IPS-15b (cell line): Measurements from ENCODE around the gene COMMD9.

Experiments
- H3K27me3 ChIP-seq: one replicate; pipeline ENCODE4 v1.6.1; 2013; ENCODE audit warnings: low read length; ENCODE audit not compliant: control insufficient read depth, insufficient read depth
- H3K36me3 ChIP-seq: one replicate; pipeline ENCODE4 v1.6.1; 2013; ENCODE audit warnings: low read length; ENCODE audit not compliant: control insufficient read depth, insufficient read depth
- H3K4me1 ChIP-seq: one replicate; pipeline ENCODE4 v1.6.1; 2013; ENCODE audit warnings: mild to moderate bottlenecking, low read length; ENCODE audit not compliant: control insufficient read depth, insufficient read depth
- H3K4me3 ChIP-seq: one replicate; pipeline ENCODE4 v1.5.1; 2013; ENCODE audit warnings: low read depth, low read length
- H3K9ac ChIP-seq: one replicate; pipeline ENCODE4 v1.6.1; 2013; ENCODE audit warnings: low read depth, mild to moderate bottlenecking, low read length
- H3K9me3 ChIP-seq: one replicate; pipeline ENCODE4 v1.6.1; 2013; ENCODE audit warnings: mild to moderate bottlenecking, low read length; ENCODE audit not compliant: control insufficient read depth, insufficient read depth

COMMD9 gene

GRCh38 chr11:36266767-36267166, 22.5 kb downstream of the COMMD9 start:
- H3K9me3 ChIP-seq: no peaks in the 10 kb centered on the region
- H3K27me3 ChIP-seq: peaks cover 3% of the 10 kb centered on the region
- H3K4me3 ChIP-seq: no peak overlapping the region
- H3K4me1 ChIP-seq: no peaks in the 10 kb centered on the region
- no peak overlapping the region for H3K9ac ChIP-seq
- H3K36me3 ChIP-seq: no peaks in the 10 kb centered on the region

GRCh38 chr11:36265793-36266628, 23.2 kb downstream of the COMMD9 start:
- Histone ChIP-seq H3K9ac (no peak overlapping the region), H3K9me3 (no peaks in the 10 kb centered on the region), H3K27me3 (peaks cover 5% of the 10 kb centered on the region), H3K4me1 (no peaks in the 10 kb centered on the region), H3K36me3 (no peaks in the 10 kb centered on the region), H3K4me3 (no peak overlapping the region)

GRCh38 chr11:36264973-36265344, 24.3 kb downstream of the COMMD9 start:
- Histone ChIP-seq H3K9ac (no peak overlapping the region), H3K27me3 (peaks cover 5% of the 10 kb centered on the region), H3K36me3 (no peaks in the 10 kb centered on the region), H3K4me1 (no peaks in the 10 kb centered on the region), H3K9me3 (no peaks in the 10 kb centered on the region), H3K4me3 (no peak overlapping the region)

GRCh38 chr11:36264011-36264972, 24.9 kb downstream of the COMMD9 start:
- Histone ChIP-seq H3K9me3 (no peaks in the 10 kb centered on the region), H3K4me1 (no peaks in the 10 kb centered on the region)

GRCh38 chr11:36261094-36261493, 28.1 kb downstream of the COMMD9 start:
- Histone ChIP-seq H3K4me3 (no peak overlapping the region), H3K36me3 (no peaks in the 10 kb centered on the region), H3K4me1 (no peaks in the 10 kb centered on the region), H3K9me3 (no peaks in the 10 kb centered on the region), H3K9ac (no peak overlapping the region), H3K27me3 (peaks cover 13% of the 10 kb centered on the region)

More at GRCh38 chr11:36264011-36264972, 24.9 kb downstream of the COMMD9 start:
- peaks cover 6% of the 10 kb centered on the region for H3K27me3 ChIP-seq
- H3K4me3 ChIP-seq: no peak overlapping the region
- H3K9ac ChIP-seq: no peak overlapping the region
- H3K36me3 ChIP-seq: no peaks in the 10 kb centered on the region

- H3K4me1 ChIP-seq: no peaks in the 10 kb centered on the region
- no peaks in the 10 kb centered on the region for H3K36me3 ChIP-seq
- no peak overlapping the region for H3K4me3 ChIP-seq
- no peak overlapping the region for H3K9ac ChIP-seq
- peaks cover 13% of the 10 kb centered on the region for H3K27me3 ChIP-seq
- H3K9me3 ChIP-seq: no peaks in the 10 kb centered on the region
Measured at GRCh38 chr11:36258730-36259360, 30.4 kb downstream of the COMMD9 start.

- Histone ChIP-seq H3K4me1 (no peaks in the 10 kb centered on the region), H3K9ac (no peak overlapping the region), H3K9me3 (no peaks in the 10 kb centered on the region), H3K27me3 (peaks cover 13% of the 10 kb centered on the region), H3K4me3 (no peak overlapping the region), H3K36me3 (no peaks in the 10 kb centered on the region)
Measured at GRCh38 chr11:36257351-36257750, 31.9 kb downstream of the COMMD9 start.

DNA sequence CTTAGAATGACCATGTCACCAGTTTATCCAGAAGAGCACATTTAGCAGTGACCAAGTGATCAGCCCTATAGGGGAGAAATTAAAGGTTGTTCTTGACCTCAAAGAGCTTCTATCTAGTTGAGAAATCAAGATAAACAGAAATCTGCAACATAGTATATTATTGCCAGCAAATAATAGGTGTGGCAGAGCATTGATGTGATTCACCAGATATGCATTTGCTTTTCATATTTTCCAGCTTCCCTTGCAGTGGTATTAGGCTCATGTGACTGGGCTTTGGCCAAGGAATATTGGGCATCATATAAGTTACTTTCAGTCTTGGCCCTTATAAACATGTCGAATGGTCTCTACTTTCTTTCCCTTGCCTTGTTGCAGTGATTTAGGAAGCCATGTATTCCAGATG, 34.5 kb downstream of the COMMD9 start:
- Histone ChIP-seq H3K9ac (no peak overlapping the region), H3K9me3 (no peaks in the 10 kb centered on the region), H3K4me3 (no peak overlapping the region), H3K36me3 (no peaks in the 10 kb centered on the region), H3K27me3 (peaks cover 10% of the 10 kb centered on the region), H3K4me1 (no peaks in the 10 kb centered on the region)

DNA sequence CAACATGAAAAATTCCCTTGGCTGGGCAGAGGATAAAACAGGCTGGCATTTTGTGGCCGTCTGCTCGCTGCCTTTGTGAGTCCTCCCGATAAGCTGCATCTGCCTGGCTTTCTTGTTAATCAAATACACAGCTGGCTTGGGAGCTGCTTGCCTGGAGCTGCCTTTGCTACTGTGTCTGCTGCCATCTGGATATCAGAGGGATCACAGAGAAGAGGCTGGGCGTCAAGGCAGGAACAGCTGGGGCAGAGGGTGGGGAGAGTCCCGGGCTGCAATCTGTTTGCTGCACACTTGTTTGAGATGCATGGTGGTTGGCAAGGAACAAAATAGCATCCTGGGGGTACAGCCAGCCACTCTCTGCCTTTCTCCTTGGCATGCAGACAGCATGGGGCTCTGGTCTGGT, 36.0 kb downstream of the COMMD9 start:
- Histone ChIP-seq H3K36me3 (no peaks in the 10 kb centered on the region), H3K9me3 (no peaks in the 10 kb centered on the region), H3K4me3 (no peak overlapping the region), H3K9ac (no peak overlapping the region), H3K27me3 (peaks cover 2% of the 10 kb centered on the region), H3K4me1 (no peaks in the 10 kb centered on the region)

DNA sequence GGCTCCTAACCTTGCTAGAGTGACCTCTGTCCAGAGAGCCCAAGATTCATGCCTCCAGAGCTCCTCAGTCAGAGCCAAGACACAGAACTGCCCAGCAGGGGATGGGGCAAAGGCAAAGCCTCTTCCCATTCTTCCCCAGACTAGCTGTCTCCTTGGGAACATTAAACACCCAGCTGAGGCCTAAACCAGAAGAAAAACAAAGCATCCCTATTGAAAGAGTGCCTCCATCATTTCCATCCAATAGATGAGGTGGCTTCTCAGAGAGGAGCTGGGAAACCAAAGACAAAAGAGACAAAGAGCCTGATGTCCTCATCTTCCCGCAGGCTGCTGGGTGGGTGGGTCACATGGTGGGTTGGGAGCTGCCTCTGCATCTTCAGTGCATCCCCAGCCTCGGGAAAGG, 37.4 kb downstream of the COMMD9 start:
- H3K36me3 ChIP-seq: no peaks in the 10 kb centered on the region
- H3K4me3 ChIP-seq: no peak overlapping the region

DNA sequence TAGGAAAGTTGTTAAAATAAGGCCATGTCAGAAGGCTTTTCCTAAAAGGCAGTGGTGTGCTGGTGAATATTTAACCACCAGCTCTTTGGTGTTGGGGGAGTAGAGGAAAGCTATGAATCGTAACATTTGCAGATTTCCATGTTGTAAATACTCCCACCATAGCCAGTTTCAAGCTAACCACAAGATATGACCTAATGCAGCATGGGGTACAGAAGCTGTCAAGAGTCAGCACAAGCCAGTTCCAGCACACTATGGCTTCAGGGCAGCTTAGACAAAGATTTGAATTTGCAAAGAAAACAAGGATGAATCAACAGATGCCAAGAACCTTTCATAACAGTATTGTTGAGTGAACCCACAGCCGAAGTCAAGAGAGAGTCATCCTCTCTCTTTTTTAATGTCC, 40.0 kb downstream of the COMMD9 start:
- Histone ChIP-seq H3K9ac (no peak overlapping the region), H3K27me3 (no peaks in the 10 kb centered on the region), H3K4me3 (no peak overlapping the region), H3K9me3 (no peaks in the 10 kb centered on the region), H3K36me3 (no peaks in the 10 kb centered on the region), H3K4me1 (no peaks in the 10 kb centered on the region)

More for the DNA sequence above, 37.4 kb downstream of the COMMD9 start:
- no peaks in the 10 kb centered on the region for H3K27me3 ChIP-seq
- no peaks in the 10 kb centered on the region for H3K9me3 ChIP-seq
- H3K9ac ChIP-seq: no peak overlapping the region
- H3K4me1 ChIP-seq: no peaks in the 10 kb centered on the region
